ENCODE measurements around the gene ZMIZ1.

Gene ZMIZ1

GRCh38 chr10:79136236-79137005 lies 67.7 kb downstream of the ZMIZ1 start:
- DNase-seq (ENCODE audit: low read depth, low spot score) = no peak

- DNase-seq (ENCODE audit: low read depth, low spot score) = peak; percentile 39
Measured at GRCh38 chr10:79137300-79137756, 68.6 kb downstream of the ZMIZ1 start.

- peak; percentile 45 for DNase-seq (ENCODE audit: low read depth, low spot score)
Measured at GRCh38 chr10:79137826-79138225, 69.1 kb downstream of the ZMIZ1 start.

GRCh38 chr10:79138449-79139123 lies 69.8 kb downstream of the ZMIZ1 start:
- DNase-seq (ENCODE audit: low read depth, low spot score) = no peak

- DNase-seq (ENCODE audit: low read depth, low spot score) = peak; percentile 92
Measured at GRCh38 chr10:79139124-79139835, 70.5 kb downstream of the ZMIZ1 start.

- peak; percentile 64 for DNase-seq (ENCODE audit: low read depth, low spot score)
Measured at GRCh38 chr10:79140085-79140793, 71.5 kb downstream of the ZMIZ1 start.

- DNase-seq (ENCODE audit: low read depth, low spot score) = no peak
Measured at GRCh38 chr10:79140855-79141254, 72.1 kb downstream of the ZMIZ1 start.

- DNase-seq (ENCODE audit: low read depth, low spot score) = peak; percentile 67
Measured at GRCh38 chr10:79142064-79142491, 73.3 kb downstream of the ZMIZ1 start.

GRCh38 chr10:79142522-79143309 lies 74.0 kb downstream of the ZMIZ1 start:
- no peak for DNase-seq (ENCODE audit: low read depth, low spot score)

GRCh38 chr10:79143879-79144278 lies 75.1 kb downstream of the ZMIZ1 start:
- DNase-seq (ENCODE audit: low read depth, low spot score) = no peak

- peak; percentile 66 for DNase-seq (ENCODE audit: low read depth, low spot score)
Measured at GRCh38 chr10:79144351-79145173, 75.8 kb downstream of the ZMIZ1 start.

- DNase-seq (ENCODE audit: low read depth, low spot score) = no peak
Measured at GRCh38 chr10:79145174-79145483, 76.4 kb downstream of the ZMIZ1 start.

GRCh38 chr10:79145517-79146470 lies 77.0 kb downstream of the ZMIZ1 start:
- DNase-seq (ENCODE audit: low read depth, low spot score) = no peak

- no peak for DNase-seq (ENCODE audit: low read depth, low spot score)
Measured at GRCh38 chr10:79146611-79147130, 77.9 kb downstream of the ZMIZ1 start.

- DNase-seq (ENCODE audit: low read depth, low spot score) = no peak
Measured at GRCh38 chr10:79147306-79147705, 78.5 kb downstream of the ZMIZ1 start.

GRCh38 chr10:79147796-79148451 lies 79.2 kb downstream of the ZMIZ1 start:
- DNase-seq (ENCODE audit: low read depth, low spot score) = no peak

GRCh38 chr10:79148452-79149344 lies 79.9 kb downstream of the ZMIZ1 start:
- DNase-seq (ENCODE audit: low read depth, low spot score) = no peak
